ENCODE results near the gene RBPMS2. TPM values are rescaled to one million over a fixed set of nuclear protein-coding genes. Genes with fewer than 3 reads are reported as not detected.

Gene RBPMS2
- polyA plus RNA-seq, 1 donor from 2014 or later = not detected

GRCh38 chr15:64739577-64740143 is 35.7 kb downstream of the RBPMS2 start:
- Histone ChIP-seq H3F3A (ENCODE audit: insufficient read depth, low read length, poor library complexity, severe bottlenecking) (no peaks in the 10 kb centered on the region), H3K4me3 (ENCODE audit: low read length) (no peak overlapping the region), H4K20me1 (ENCODE audit: insufficient read depth) (no peaks in the 10 kb centered on the region), H2AFZ (ENCODE audit: low read depth, low read length) (no peak overlapping the region), H3K79me2 (replicated peaks; ENCODE audit: insufficient read depth, low read length) (no peaks in the 10 kb centered on the region), H3K9me2 (ENCODE audit: insufficient read depth, low read length) (no peaks in the 10 kb centered on the region), H3K9me3 (ENCODE audit: low read length) (no peaks in the 10 kb centered on the region), H3K4me2 (ENCODE audit: low read length) (no peak overlapping the region), H3K27me3 (ENCODE audit: insufficient read depth, low read depth, low read length) (no peaks in the 10 kb centered on the region), H3K36me3 (ENCODE audit: insufficient read depth, low read length) (no peaks in the 10 kb centered on the region), H3K27ac (ENCODE audit: low read length) (no peak overlapping the region), H3K9ac (ENCODE audit: low read length) (no peak overlapping the region)
- TF ChIP-seq EZH2 (IDR thresholded peaks at IDR 0.05; ENCODE audit: borderline replicate concordance, insufficient read depth, low read length, poor library complexity, severe bottlenecking) = no peak
- TF ChIP-seq REST (IDR thresholded peaks at IDR 0.05; ENCODE audit: borderline replicate concordance) = no peak
- TF ChIP-seq TAF1 (IDR thresholded peaks at IDR 0.05; ENCODE audit: low read depth) = no peak
- no peak for TF ChIP-seq SMC3 (conservative IDR thresholded peaks at IDR 0.05; ENCODE audit: poor library complexity)
- no peak for TF ChIP-seq RAD21 (conservative IDR thresholded peaks at IDR 0.05)
- no peak for TF ChIP-seq MXI1 (conservative IDR thresholded peaks at IDR 0.05; ENCODE audit: poor library complexity, severe bottlenecking)

- Histone ChIP-seq H3K9me3 (ENCODE audit: low read length) (no peaks in the 10 kb centered on the region), H3K9me2 (ENCODE audit: insufficient read depth, low read length) (no peaks in the 10 kb centered on the region), H3K4me3 (ENCODE audit: low read length) (no peak overlapping the region), H3K9ac (ENCODE audit: low read length) (no peak overlapping the region), H3K4me2 (ENCODE audit: low read length) (no peak overlapping the region), H3K36me3 (ENCODE audit: insufficient read depth, low read length) (no peaks in the 10 kb centered on the region), H3K27ac (ENCODE audit: low read length) (no peak overlapping the region), H3F3A (ENCODE audit: insufficient read depth, low read length, poor library complexity, severe bottlenecking) (no peaks in the 10 kb centered on the region), H3K27me3 (ENCODE audit: insufficient read depth, low read depth, low read length) (no peaks in the 10 kb centered on the region), H3K79me2 (replicated peaks; ENCODE audit: insufficient read depth, low read length) (no peaks in the 10 kb centered on the region), H2AFZ (ENCODE audit: low read depth, low read length) (no peak overlapping the region), H4K20me1 (ENCODE audit: insufficient read depth) (no peaks in the 10 kb centered on the region)
- no peak for TF ChIP-seq MXI1 (conservative IDR thresholded peaks at IDR 0.05; ENCODE audit: poor library complexity, severe bottlenecking)
- no peak for TF ChIP-seq CTCF (IDR thresholded peaks at IDR 0.05; ENCODE audit: poor library complexity, severe bottlenecking)
- no peak for TF ChIP-seq POLR2AphosphoS5 (IDR thresholded peaks at IDR 0.05)
- TF ChIP-seq EZH2 (IDR thresholded peaks at IDR 0.05; ENCODE audit: borderline replicate concordance, insufficient read depth, low read length, poor library complexity, severe bottlenecking) = no peak
- TF ChIP-seq EP300 (conservative IDR thresholded peaks at IDR 0.05; ENCODE audit: poor library complexity, severe bottlenecking) = no peak
- TF ChIP-seq REST (IDR thresholded peaks at IDR 0.05; ENCODE audit: borderline replicate concordance) = no peak
- no peak for TF ChIP-seq TAF1 (IDR thresholded peaks at IDR 0.05; ENCODE audit: low read depth)
- TF ChIP-seq SMC3 (conservative IDR thresholded peaks at IDR 0.05; ENCODE audit: poor library complexity) = no peak
- no peak for TF ChIP-seq RAD21 (conservative IDR thresholded peaks at IDR 0.05)
Measured at GRCh38 chr15:64739156-64739555, 36.2 kb downstream of the RBPMS2 start.
